HG03442 (cell line): ENCODE measurements around the gene CST3.

Source experiments
- ATAC-seq: cut with Tn5 transposase; IDR thresholded peaks from one replicate; pipeline ENCODE4 v1.9.1; 2021; ENCODE audit warnings: mild to moderate bottlenecking, moderate library complexity; ENCODE audit not compliant: unreplicated experiment

CST3 gene

DNA sequence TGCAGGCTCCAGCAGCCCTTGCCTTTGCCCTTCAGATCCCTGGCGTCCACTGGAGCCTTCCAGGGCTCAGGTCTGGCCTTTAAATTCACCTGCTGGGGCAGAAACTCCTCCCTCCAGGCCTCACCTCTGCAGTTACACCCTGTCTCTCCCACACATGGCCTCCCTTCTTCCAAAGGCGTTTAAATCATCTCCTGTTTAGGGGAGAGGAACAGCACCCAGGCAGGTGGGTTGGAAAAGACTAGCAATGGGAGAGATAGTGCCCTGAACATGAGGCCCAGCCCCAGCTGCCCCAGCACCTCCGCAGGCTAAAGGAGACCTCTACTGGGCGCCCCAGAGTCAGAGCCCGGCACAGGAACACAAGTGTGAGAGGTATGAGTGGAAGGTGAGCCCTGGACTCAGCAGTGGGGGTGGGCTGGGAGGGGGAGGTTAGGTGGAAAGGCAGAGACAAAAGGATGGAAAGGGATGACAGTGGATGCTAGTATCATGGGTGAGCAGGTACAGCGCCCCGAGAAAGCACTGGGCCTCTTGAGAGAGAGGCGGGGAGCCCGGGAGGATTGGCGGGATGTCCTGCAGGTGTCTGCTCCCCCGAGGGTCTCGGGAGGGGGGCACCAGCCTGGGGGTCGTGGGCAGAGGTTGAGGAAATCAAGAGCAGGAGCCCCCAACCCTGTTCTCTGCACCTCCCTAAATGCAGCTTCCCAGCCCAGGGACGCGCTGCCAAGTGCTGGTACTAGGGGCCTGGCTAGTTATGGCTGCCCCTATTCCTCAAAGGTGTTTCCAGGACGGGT, 31.7 kb downstream of the CST3 start, which contains the start of gene CST9:
Gene CST9 (minus strand): TSS at position 51 of the 785 bp plus-strand sequence. CDS start 53 bp downstream, outside the sequence.
- ATAC-seq, result no peak

DNA sequence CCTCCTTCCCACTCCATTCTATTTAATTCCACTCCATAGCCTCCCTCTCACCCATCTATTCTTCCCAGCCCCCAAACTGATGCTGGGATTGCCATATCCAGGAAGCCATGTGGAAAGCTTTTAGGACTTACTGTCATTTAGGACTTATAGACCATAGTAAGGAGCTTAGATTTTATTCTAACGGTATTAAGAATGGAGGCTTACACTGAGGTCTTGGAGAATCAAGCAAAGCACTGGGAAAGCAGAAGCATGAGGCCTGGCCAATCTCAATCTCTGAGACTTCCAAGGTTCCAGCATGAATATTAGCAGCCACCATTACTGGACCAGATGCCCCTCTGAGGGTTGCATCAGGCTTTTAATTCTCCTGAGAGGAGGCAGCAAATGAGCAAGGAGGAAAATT, 33.4 kb downstream of the CST3 start:
- ATAC-seq, result no peak

DNA sequence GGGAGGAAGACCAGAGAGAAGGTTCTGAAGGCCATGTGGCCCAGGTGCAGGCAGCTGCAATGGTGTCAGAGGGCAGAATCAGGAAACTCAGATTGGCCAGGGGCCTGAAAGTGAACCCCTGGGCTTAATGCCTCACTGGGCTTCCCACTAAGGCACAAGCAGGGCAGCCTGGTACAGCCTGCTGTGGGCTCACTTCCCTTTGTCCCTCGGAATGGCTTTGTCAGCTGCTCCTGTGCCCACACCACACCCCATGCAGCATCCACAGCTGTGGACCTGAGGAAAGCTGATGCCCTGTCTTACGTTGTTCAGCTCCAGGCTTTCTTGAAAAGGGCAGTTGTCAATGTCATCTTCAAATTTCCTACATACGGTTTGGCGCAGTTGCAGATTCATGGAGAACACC, 34.4 kb downstream of the CST3 start:
- ATAC-seq, result no peak

DNA sequence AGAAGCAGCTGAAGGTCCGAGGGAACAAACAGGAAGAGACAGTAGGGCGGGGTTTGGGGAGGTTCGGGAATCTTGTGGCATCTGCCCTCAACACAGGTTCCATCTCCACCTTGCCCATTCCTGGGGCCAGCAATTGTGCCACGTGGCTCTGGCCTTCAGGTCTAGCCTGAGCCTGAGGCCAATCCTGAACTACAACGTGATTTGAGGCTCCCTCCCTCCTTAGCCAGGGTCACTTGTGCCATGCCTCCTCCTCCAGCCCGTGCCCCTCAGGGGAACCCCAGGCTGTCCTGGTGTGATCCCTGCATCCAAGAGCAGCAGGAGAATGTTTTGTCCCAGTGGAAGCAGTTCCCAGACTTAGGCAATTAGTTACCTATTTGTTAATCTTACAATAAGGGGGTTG, 35.1 kb downstream of the CST3 start:
- no peak for ATAC-seq

DNA sequence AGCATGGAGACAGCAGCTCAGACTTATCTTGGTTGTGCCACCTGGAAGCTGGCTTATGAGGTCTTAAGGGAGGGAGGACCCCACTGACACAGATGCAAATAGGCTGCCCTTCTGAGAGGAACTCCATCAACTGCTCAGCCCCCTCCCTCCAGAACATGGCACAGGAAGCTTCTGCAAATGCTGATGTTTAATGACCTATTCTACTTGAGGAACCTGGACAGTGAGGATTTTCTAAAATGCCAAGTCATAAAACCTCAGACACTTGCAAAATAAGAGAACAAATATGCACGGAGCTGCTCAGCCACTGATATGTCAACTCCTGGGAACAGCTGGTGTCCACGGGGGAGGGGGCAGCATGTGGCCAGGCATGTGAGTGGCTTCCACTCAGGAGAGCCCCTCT, 35.5 kb downstream of the CST3 start:
- ATAC-seq, result no peak

DNA sequence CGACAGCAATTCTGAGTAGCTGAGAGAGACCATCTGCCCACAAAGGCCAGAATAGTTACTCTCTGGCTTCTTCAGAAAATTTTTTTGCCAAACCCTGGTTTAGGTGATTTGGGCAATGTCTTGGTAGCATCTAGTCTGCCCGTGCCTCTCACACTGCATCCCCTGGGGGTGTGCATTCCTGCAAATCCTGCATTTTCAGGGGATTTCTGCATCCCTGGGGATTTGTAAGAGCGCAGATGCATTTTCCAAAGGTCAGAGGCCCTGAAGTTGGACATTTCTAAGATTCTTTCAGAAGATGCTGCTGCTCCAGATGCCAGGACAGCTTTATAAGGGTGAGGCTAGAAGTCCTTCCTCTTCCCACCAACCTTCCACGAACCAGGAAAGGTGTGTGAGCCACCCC, 36.0 kb downstream of the CST3 start:
- ATAC-seq, result no peak

DNA sequence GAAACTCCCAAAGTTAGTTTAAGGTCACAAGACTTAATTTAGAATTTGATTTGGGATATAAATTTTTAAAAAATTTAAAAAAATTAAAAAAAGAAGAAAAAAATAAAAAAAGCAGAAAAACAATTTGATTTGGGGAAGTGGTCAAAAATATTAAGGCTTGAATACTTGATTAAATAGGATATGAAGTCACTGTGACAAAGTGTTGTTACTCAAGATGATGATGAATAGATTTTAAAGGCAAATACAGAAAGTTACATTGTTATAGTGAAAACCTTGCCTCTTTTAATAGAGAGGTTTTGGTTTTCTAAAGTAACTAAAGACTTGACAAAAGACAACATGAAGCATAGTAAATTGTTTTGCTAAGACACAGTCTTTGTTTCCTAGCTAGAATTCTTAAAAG, 39.3 kb downstream of the CST3 start:
- ATAC-seq, result no peak

DNA sequence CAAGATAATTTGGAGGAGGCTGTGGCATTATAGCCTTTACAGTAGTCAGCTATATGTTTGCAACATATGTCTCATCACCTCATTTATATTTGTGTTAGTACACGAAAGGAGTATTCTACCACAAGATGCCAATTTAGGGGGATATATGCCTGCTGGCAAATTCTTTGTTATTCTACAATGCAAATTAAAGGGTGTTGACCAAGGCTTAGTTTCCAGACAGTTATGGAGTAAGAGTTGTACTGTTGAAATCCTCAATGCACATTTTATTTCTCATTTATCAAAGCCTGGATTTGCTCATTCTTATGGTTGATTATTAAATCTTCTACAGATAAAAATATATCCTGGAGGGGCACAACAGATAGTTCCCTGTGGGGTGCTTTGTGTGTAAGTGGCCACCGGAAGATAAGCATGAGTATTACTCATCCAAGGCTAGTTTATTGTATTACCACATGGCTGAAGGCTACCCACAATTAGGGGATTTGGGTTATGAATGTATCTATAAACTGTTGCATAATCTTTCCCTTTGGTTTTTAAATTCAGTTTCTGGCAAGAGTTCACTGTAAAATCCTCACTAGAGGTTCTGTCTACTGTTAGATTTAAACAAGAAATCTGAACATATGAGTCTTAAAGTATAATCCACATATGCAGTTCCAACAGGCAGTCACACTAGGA, 41.0 kb downstream of the CST3 start:
- ATAC-seq, result no peak

DNA sequence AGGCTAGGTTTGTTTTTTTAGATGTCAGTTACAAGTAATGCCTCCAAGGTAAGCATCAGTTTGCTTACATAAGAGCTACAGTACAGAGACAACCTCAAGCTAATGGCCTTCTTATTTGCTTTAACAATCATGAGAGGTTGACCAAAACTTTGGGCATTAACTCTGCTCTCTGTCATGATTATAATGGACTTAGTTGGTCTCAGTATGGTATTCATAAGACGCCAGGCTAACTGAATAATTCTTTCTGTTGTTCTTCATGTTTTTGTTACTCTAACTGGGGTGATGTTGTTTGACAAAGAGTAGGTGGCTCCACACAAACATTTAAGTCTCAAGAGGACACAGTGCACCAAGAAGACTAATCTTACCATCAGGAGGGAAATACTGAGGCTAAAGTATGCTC, 41.8 kb downstream of the CST3 start:
- ATAC-seq, result no peak

DNA sequence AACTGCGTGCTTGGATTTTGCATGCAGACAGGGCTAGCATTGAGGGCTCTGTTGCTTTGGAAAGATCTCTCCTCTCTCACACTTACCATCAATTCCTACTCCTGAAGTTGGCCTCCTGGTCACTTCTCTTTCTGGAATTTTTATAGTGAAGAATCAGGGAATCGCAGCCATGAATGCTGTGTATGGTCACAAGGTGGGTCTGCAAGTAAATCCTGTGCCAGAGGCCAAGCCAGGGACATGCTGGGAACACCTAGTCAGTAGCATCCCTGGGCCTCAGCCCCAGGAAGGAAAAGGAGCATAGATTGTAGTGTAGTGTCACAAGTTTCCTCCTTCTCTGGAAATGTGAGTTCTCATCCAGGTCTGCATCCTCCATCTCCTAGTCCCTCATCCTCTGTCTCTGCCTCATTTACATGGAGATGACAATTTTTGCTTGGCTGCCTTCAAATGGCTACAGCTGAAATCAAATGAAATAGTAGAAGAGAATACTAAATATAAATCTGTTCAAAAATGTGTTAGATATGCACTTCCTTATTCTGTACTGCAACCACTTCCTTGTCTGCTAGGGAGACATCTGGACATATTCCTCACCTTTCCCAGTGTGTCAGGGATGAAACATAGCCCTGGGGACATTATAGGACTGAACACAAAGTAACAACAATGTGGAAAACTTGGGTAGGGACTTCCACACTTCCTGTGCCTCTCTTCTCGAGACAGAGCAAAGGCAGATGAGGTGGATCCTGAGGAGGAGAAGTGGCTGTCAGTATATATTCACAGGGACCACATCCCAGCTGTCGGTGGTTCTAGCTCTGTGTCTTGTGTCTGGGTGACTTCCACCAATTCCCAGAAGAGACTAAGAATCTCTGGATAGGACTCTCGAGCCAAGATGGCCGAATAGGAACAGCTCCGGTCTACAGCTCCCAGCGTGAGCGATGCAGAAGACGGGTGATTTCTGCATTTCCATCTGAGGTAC, 49.0 kb downstream of the CST3 start:
- no peak for ATAC-seq

DNA sequence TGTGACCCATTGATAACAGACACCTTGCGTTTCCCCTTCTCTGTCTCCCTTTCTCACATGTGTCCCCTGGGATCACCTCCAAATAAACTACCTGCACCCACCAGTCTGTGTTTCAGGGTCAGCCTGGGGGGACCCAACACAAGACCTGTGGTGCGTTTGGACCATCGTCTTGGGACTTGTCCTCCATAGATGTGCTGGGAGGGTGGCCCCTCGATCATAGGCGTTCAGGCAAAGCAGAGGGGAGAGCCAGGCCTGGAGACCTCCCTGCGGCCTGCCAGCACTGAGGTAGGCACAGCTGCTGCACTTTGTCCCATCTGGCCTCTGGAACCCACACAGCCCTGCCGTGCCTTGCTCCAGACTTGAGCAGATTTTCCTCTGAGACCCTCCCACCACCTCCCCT, 50.1 kb downstream of the CST3 start:
- no peak for ATAC-seq

DNA sequence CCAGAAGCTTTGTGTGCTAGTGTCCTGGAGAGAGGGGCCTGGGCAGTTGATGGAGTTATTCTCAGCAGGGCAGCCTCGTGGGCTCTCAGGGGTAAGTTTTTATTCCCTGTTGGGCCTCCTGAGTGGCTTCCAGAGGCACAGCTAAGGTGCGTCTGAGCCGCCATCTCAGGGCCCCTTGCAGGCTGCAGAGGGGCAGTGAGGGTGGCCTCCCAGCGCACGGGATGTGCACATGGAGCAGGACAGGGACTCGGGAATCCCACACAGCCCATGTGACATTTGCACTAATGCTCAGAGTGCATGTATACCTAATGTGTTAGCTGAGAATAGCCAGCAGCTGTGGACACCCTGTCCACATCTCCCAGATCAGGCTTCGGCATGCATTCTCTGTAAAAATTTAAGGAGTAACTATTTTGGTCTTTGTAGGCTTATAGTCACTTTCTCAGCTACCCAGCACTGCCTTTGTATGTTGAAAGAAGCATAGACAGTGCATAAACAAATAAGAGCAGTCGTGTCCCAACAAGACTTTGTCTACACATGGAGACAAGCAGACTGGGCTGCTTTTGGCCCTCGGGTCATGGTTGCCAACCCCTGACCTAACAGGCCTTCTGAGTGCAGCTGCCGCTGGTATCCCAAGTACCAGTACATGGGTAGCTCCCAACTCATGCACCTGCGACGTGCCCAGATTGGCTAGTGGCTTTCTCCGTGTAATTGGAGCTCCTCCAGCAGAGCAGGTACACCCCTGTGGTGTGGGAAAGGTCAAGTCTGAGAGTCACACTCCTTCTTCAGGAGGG, 50.8 kb downstream of the CST3 start:
- no peak for ATAC-seq

DNA sequence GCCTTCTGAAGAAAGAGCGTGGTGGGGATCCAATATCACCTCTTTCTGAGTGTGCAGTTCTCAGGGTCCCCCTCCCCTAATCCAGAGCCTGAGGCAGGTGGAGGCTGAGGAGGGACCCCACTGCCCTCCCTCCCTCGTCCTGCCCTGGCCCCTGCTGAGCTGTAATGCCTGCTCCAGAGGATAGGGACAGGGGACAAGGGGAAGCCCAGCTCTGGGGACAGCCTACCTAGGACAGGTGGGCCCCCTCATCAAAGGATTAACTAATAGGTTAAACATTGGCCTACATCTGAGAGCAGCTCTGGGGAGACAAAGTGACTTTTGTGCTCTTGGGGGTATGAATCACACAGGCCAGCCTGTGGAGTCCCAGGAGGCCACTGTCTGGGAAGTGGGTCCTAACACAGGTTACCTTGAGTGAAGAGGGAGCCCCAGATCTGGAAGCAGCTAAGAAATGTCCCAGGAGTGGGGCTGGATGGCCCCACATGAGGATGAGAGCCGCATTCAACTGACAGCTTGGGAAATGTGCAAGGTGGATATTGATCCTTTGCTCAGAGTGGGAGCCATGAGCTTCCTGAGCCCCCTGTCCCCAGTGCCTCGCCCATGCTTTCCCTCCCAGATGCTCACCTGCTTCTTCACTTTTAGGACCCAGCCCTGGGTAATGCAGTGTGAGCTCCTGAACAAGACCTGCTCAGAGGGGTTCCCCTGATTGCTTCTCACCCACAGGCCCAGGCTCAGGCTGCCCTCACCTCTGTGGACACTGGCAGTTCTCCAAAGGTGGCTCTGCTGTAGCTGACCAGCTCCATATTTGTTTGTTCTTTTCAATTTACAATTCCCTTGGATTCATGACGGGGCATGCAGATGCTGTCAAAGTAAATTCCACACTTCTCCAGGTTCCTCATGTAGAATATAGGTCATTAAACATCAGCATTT, 51.7 kb downstream of the CST3 start:
- no peak for ATAC-seq

DNA sequence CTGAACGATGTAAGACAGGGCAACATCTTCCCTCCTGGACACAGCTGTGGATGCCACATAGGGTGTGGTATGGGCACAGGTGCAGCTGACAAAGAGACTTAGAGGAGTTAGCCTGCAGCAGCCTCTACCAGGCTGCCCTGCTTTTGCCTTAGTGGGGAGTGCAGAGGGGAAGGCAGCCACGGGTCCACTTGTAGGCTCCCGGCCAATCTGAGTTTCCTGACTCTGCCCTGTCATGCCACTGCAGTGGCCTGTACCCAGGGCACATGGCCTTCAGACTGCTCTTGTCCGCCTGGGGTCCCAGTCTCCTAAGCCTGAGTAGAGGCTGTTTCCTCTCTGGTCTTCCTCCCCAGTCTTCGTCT, 52.3 kb downstream of the CST3 start:
- no peak for ATAC-seq

DNA sequence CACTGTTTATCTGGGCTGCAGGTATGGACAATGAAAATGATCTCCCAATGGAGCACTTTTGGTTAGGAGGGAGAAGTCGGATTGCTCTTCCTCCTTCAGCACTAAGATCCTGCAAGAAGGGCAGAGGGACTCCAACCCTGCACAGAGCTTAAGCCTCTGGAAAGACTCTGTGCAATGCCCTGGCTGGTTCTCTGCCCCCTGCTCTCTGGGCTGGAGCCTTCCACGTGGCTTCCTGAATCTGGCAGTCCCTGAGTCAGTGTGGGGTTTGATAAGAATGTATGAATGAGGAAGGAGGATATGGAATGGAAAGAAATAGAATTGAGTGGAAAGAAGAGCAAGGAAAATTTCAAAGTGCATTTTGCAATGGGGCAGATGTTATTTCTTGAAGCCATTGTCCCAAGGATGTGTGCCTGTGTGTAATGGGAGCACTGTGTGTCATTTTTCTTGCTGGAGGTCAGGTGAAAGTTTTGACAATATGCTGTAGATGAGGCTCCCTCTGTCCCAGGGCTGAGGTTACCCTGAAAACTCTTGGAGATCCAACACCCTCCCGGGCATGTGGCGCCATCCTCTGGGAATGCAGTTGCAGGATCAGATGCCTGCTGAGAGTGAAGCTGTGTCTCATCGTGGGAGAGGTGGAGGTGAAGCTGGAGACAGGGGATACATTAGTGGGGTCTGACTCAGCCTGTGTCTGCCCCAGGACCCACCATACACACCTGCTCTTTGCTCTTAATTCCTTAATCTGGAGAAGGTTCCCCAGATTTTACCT, 53.1 kb downstream of the CST3 start:
- ATAC-seq, result no peak
